Activated CD8-positive, alpha-beta memory T cell treated with anti-CD3 and anti-CD28 coated beads for 4 hours (primary cell): Measurements from ENCODE around the gene VASN.

ENCODE experiments used
- DNase-seq, 2 donors: peaks; one replicate each; pipeline ENCODE4 v3.0.0-alpha.2; 2020; ENCODE audit warnings: low read depth in 2 of 2

Gene VASN

GRCh38 chr16:4354512-4355409, 16.9 kb upstream of the VASN start:
- no peak for DNase-seq

GRCh38 chr16:4356820-4357219, 14.8 kb upstream of the VASN start:
- no peak for DNase-seq

DNA sequence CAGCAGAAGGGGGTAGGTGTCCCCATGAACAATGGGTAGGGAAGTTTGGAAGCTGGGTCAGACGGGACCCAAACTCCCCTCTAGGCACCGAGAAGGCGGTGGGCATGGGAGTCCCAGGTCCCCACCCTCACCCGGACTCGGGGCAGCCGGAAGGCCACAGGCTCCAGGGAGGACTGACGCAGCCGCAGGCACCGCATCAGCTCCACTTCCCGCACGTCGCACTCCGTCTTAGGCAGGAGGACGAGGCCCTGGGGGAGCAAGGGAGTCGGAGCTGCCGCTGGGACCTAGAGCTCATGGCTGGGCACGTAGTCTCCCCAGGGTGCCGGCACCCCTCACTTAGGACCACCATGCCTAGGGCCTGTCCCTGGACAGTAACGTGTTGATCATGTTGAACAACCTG, 13.4 kb upstream of the VASN start:
- no peak for DNase-seq

- DNase-seq = peak; percentile 31 to 49
Measured at GRCh38 chr16:4358831-4359561, 12.7 kb upstream of the VASN start.

GRCh38 chr16:4359914-4360313, 11.7 kb upstream of the VASN start:
- DNase-seq = no peak

- no peak for DNase-seq
Measured at GRCh38 chr16:4360538-4361021, 11.1 kb upstream of the VASN start.

DNA sequence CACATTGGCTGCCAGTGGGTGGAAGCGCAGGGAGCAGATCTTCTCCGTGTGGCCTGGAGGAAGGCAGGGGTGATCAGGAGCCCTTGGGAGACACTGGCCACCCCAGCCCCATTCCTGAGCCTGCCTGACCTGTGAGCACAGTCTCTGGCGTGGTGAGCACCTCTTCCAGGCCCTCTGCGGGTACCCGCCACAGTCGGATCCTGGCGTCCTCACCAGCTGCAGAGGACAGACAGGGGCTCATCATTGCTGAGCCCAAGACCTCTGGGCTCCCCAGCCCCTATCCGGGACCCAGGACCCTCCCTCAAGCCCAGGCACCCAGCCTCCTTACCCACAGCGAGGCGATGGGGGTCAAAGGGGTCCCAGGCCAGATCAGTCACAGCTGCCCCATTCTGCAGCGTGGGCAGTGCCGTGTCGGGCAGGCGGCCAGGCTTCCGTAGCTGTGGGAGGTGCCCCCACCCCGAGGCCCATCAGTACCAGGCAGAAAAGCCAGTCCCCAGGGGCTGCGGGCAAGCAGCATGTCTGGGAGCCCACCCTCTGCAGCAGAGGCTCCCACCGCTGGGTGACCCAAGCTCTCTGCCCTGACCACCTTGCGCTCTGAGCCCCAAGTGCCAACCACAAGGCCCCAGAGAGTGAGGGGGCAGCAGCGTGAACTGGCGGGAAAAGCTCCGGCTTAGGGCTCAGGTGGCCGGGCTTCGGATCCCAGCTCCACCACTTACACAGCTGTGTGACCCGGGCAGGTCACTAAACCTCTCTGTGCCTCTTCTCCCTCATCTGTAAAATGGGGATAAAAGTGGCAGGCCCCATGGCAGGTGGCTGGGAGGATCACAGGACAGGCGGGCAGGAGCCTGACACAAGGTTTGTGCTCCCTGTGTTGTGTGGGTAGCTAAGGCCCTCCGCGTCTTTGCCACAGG, 10.4 kb upstream of the VASN start:
- DNase-seq = no peak

GRCh38 chr16:4361944-4362311, 9.7 kb upstream of the VASN start:
- no peak for DNase-seq

DNA sequence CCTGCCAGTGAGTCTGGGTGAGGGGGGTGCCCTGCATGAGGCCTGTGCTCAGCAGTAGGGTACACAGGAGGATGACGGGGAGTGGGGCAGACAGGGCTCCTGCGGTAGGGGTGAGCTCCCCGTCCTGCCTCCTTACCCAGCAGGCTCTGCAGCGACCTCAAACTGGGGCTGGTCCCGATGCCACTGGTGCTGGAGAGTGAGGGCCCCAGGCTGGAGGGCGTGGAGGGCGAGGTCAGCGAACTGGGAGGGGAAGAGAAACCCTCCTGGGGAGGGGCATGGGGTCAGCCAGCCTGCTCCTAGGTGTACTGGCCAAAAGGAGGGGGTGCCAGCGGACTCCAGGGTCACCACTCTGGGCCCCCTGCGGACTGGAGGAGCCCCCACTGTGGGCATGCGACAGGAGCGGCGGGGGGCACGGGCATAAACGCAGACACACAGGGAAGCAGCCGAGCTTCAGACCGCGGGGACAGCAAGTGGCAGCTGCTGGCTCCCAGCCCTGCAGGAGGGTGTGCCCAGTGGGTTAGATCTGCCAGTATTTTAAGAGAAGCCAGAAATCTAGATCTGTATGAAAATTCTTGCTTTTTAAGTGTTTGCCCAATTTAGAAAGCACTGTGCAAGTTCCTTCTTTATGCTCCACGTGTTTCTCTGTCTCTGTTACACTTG, 9.0 kb upstream of the VASN start:
- no peak for DNase-seq

GRCh38 chr16:4364196-4365013, 7.2 kb upstream of the VASN start:
- no peak for DNase-seq

DNA sequence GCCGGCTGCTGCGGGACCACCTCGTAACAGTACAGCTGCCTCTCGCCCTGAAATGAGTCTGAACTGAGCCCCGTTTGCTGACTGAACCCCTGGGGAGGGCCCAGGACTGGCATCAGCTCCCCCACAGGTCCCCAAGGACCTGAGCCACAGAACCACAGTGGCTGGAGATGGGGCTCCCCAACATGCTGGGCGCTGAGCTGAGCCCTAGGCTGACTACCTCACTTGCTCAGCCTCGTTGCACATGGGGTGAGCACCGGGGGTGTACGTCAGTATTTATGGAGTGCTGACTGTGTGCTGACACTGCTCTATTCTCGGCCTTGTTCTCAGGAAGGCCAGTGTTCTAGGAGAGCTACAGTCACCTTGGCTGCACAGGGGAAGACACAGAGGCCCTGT, 6.6 kb upstream of the VASN start:
- DNase-seq = no peak

GRCh38 chr16:4365615-4366014, 6.0 kb upstream of the VASN start:
- no peak for DNase-seq

DNA sequence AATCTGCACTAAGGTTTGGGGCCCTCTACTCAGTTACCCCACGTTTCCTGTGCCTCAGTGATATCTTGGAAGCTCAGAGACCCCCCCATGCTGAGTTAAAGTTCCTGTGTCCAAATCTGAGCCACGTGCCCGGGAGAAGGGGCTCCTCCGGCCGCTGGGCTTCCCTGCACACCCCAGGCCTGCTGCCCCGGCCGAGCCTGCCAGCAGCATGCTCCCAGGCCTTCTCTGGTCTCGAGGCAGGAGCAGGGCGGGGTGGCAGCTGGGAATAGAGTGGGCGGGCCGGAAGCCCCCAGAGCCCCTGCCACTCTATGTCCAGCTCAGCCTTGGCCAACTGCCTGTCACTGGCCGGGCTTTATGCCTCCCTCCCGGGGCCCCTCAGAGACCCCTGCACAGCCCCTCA, 5.6 kb upstream of the VASN start:
- DNase-seq = no peak

- no peak for DNase-seq
Measured at GRCh38 chr16:4367393-4367856, 4.2 kb upstream of the VASN start.

DNA sequence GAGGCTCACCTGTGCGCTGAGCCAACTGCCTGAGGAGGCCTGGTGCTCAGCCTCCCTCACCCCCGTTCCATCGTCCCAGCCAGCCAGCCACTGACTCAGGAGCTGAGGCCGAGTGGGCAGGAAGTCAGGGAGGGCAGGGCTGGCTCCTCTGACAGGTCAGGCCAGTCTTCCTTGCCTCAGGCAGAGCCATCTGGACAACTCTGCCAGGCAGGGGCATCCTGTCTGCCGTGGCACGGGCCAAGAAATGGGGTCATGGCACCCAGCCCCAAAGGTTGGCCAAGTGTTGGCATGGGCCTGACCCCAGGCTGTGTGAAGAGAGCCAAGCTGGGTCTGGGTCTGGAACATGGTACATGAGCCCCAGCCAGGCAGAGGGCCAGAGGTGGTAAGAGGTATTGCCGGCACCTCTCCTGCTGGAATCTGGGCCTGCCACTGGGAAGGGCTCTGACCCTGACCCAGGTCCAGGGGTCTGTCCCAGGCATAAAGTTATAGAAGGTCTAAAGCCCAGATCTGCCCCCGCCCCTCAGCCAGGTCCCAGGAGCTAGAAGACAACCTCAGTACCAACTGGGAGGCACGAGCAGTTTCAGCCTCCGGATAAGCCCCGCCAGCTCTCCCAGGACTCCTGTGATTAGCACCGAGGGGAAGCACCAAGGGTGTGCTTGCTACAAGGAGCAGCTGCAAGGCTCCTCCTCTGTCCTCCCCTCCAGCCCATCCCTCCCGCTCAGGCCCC, 2.5 kb upstream of the VASN start:
- DNase-seq = no peak

GRCh38 chr16:4370151-4370550, 1.5 kb upstream of the VASN start:
- DNase-seq = no peak

DNA sequence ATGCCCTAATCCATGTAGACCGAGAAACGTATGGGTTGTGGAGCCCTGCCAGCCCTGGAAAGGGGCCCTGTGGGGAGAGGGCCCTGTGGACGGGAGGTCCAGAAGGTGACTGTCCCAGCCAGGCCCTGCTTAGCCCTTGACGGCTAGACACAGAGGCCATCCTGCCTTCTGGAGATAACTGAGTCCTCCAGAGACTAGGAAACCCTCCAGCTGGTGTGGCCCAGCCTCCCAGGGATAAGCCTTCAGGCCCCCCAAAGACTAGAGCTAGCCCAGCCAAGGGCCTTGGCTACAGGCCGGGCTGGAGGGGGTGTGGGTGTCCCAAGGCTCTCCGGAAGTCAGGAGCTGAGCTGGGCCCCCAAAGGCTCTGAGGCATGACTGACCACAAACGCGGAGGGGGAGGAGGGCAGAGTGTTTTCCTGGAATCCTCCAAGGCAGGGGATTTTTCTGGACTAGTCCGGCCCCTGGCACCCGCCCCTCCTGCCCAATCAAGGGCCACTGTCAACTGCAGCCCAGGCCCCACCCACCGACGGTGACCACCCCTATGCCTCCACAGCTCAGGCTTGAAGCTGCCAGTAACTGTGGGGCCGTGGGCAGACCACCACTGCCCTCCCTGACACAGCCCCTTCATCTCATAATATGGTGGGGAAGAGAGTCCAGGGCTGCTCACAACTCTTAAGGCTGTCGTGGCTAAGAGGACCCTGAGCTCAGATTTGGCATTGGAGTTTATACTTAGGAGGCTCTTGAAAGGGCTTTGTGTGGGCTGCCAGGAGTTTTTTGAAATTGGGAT, 885 bp upstream of the VASN start:
- DNase-seq = no peak

GRCh38 chr16:4372001-4372577, 441 bp downstream of the VASN start:
- no peak for DNase-seq
